ENCODE data around the gene CUX1. TPM values are rescaled to one million over a fixed set of nuclear protein-coding genes. Genes with fewer than 3 reads are reported as not detected.
"Not testable (repeated sequence)": the region's sequence is repeated elsewhere in the genome, so short reads cannot be mapped to it uniquely, and the experiment has no call there.

Gene CUX1
- polyA plus RNA-seq, 10 donors: 32.2 to 51.8 (median 40.3) TPM

DNA sequence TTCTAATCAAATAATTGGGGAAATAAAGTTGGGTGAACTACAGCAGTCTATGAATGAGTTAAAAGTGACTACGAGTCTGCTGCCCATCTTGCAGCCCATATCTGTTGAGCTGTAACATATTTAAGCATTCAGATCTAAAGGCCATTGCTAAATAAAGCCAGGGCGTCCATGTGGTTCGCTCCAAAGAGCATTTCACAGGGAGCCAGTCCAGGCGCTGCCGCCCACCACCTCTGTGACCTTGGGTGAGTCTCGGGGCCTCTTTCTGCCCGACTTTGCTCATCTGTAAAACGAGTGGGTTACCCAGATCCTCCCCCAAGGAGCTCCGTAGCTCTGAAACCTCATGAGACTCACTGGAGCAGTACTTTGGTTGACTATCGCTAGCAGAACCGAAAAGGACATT, 223.1 kb downstream of the CUX1 start:
- no peak for DNase-seq

DNA sequence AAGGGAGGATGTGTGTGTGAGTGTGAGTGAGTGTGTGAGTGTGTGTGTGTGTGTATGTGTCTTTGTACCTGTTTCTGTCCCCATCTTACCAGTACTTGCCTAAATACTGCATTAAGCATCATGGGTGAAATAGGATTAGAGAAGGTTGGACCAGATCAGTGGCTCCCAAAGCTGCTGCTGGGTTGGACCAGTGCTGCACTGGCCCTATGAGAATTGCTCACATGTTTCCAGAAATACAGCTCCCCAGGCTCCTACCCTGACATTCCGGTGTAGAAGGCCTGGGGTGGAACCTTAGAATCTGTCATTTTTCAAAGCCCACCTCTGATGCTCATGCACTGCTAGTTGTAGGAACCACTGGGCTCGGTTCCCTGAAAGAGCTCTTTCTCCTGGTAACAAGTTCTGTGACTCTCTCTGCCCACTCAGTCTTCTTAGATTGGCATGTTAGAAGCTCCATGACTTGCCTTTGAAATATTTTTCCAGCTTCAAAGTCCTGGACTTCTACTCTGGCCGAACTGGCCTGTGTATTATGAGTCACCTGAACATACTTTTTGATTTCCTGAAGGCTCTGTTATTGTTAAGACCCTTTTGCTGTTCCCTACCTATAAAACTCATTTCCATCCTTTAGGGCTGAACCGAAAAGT, 224.7 kb downstream of the CUX1 start:
- DNase-seq: no peak

DNA sequence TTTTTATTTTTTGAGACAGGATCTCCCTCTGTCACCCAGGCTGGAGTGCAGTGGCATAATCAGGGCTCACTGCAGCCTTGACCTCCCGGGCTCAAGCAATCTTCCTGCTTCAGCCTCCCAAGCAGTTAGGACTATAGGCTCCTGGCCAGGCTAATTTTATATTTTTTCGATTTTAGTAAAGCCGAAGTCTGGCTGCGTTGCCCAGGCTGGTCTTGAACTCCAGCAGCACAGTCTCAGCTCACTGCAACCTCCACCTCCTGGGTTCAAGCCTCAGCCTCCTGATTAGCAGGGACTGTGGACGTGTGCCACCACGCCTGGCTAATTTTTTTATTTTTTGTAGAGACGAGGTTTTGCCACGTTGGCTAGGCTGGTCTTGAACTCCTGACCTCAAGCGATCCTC, 225.4 kb downstream of the CUX1 start:
- not testable (repeated sequence) for DNase-seq

DNA sequence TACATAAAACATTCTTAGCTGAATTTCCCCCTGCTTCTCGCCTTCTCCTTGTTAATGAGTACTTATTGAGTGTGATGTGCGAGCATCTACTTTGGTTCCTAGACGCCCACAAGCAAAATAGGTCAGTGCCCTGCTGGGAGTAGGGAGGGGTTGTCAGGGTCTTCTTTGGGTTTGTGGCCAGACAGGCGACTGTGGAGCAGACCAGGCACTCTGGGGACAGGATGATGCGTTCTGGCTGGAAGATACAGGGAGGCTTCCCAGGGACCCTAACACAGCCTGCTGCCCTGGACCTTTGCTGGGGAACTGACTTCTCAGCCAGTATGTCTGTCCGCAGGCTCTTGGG, 227.2 kb downstream of the CUX1 start:
- DNase-seq: no peak

DNA sequence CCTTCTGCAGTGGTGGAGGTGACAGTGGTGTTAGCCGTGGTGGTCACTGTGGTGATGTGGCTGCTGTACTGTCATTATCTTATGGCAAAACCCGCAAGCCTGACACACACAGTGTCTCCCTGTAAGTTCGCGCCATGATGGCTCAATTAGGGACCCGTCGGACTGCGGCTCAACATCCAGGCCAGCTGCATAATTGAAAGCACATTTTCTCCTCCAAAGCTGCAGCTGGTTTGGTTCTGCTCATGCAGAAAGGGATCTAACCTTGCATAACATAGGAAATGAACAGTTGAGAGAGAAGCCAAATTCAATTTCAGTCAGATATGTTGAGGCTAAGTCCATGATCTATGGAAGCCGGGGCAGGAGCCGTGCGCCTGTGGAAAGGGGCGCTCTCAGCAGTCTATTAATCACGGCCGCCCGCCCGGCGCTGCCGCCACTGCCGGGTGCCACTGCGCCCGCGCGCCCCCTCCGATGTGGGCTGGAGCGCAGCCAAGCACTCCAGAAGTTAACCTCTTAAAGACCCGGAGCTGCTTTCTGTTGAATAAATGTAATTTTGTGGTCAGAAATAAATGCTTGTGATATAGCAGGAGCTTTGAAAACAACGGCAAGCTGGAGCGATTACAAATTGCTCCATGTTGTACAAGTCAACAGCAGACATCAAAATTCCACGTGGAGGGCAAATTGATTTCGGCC, 227.7 kb downstream of the CUX1 start:
- peak; percentile 84 to 94 (median 93) for DNase-seq

DNA sequence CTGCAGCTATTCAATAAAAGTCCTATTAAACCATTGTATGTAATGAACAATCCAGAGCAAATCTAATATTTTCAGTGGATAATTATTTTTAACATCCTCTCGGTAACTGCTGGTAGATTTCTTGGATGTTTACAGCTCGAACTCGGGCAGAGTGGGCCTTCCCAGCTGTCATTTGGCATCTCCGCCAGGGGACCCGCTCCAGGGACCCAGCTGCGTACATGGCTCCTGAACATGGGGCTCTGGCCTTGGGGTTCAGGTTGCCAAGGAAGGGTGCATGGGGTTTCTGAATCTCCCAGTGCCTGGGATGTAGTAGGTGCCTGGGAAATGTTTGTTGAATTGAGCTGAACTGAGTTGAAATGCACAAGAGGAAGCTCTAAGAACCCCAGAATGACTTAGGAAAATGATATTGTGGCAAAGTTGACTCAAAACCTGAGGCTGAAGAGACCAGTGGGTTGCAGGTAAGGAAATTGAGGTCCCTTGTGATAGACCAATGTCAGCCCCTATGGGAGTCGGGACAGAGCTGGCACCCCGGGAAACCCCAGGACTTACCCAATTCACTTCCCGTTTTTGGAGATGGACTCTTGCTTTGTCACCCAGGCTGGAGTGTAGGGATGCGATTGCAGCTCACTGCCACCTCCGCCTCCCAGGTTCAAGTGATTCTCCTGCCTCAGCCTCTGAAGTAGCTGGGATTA, 228.4 kb downstream of the CUX1 start:
- DNase-seq: no peak

DNA sequence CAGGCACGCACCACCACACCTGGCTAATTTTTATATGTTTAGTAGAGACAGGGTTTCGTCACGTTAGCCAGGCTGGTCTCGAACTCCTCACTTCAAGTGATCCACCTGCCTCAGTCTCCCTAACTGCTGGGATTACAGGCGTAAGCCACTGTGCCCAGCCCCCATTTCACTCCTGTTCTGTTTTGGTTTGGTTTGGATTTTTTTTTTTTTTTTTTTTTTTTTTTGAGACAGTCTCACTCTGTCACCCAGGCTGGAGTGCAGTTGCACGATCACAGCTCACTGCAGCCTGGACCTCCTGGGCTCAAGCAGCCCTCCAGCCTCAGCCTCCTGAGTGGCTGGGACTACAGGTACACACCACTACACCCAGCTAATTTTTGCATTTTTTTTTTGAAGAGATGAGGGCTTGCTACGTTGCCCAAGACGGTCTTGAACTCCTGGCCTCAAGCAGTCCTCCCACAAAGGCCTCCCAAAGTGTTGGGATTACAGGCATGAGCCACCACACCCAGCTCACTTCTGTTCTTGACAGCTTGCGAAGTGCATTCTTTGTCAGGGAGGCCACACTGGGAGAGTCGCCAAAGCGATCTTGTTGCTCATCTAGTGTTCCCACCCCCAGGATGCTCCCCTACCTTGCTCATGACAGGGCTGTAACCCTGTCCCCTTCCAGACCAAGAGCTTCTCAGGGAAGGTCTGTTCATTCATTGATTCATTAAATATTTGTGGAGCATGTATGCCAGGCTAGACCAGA, 229.1 kb downstream of the CUX1 start:
- no peak for DNase-seq

DNA sequence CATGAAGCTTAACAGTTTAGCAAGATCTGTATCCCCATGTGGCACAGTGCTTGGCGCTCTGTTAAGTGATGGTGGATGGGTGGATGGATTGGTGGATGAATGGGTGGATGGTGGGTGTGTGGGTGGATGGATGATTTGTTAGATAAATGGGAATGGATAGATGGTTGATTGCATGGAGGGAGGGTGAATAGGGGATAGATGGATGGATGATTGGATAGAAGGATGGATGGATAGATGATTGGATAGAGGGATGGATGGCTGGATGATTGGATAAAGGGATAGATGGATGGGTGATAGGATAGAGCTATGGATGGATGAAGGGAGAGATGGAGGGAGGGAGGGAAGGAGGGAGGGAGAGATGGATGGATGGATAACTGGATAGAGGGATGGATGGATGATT, 229.7 kb downstream of the CUX1 start:
- no peak for DNase-seq

DNA sequence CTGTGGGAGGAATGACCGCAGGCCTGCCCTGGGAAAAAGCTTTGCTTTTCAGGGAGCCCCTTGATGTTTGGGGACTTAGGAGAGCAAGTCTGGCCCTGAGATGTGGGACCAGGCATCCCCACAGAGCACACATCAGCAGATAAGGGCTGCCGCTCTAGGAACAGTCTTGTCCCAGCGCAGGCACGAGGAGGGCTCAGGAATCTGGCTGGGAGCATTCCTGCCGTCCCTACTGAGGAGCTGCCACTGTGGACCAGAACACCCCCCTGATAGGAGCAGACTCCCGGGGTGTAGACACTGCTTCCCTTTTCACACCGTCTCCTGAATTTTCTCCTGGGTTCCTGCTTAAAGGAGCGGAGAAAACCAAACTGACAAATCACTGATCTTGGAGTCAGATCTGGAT, 232.3 kb downstream of the CUX1 start:
- no peak for DNase-seq

DNA sequence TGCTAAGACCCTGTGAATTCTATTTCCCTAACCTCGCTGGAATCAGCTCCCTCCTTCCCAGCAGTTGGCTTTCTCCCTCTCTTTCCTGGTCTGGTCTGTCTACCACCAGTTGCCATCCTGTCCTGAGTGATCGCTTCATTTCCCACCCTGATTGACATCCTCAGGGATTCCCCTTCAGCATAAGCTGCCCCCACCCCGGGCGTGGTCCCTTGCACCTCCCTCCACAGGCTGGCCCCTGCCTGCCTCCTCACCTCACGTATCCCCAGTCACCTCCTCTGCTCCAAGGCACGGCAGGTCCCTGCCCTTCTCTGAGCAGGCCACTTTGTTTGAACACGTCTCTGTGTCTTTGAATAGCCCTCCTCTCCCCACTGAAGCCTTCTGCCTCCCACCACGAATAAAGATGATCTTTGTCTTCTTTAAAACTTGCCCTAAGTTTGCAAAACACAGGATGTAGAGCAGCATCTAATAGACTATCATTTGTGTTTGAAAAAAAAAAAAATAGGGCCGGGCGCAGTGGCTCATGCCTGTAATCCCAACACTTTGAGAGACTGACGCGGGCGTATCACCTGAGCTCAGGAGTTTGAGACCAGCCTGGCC, 233.5 kb downstream of the CUX1 start:
- no peak for DNase-seq

DNA sequence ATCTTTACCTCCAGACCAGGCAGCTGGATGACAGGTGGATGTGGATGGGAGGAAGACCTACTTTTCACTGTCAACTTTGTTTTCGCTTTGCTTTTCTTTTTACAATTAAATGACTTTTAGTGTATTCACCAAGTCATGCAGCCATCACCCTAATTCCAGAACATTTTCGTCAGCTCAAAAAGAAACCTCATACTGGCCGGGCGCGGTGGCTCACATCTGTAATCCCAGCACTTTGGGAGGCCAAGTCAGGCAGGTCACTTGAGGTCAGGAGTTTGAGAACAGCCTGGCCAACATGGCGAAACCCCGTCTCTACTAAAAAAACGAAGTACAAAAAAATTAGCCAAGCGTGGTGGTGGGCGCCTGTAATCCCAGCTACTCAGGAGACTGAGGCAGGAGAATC, 234.3 kb downstream of the CUX1 start:
- DNase-seq: not testable (repeated sequence)

DNA sequence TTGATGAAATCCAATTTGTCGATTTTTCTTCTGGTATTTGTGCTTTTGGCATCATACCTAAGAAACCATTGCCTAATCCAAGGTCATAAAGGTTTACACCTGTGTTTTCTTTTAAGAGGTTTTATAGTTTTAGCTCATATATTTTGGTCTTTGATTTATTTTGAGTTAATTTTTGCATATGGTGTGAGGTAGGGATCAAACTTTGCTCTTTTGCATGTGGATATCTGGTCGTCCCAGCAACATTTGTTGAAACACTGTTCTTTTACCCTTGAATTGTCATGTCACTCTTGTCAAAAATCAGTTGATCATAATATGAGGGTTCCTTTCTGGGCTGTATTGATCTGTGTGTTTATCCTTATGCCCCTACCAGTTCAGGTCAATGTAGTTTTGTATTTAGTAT, 236.7 kb downstream of the CUX1 start:
- no peak for DNase-seq

DNA sequence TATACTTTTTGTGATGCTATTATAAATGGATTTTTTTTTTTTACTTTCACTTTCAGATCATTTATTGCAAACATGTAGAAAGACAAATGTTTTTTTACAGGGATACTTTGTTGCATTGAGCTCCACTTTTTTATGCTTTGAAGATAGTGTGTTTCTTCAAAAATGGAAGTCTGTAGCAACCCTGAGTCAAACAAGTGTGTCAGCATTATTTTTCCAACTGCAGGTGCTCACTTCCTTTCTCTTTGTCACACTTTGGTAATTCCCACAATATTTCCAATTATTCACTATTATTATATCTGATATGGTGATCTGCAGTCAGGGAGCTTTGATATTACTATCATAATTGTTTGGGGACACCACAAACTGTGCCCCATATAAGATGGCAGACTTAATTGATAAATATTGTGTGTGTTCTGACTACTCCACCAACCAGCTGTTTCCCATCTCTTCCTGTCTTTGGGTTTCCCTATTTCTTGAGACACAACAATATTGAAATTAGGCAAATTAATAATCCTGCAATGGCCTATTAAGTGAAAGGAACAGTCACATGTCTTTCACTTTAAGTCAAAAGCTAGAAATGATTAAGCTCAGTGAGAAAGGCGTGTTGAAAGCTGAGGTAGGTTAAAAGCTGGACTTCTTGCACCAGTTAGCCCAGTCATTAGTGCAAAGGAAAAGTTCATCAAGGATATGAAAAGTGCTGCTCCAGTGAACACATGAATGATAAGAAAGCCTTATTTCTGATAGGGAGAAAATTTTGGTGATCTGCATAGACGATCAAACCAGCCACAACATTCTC, 238.0 kb downstream of the CUX1 start:
- DNase-seq: no peak

DNA sequence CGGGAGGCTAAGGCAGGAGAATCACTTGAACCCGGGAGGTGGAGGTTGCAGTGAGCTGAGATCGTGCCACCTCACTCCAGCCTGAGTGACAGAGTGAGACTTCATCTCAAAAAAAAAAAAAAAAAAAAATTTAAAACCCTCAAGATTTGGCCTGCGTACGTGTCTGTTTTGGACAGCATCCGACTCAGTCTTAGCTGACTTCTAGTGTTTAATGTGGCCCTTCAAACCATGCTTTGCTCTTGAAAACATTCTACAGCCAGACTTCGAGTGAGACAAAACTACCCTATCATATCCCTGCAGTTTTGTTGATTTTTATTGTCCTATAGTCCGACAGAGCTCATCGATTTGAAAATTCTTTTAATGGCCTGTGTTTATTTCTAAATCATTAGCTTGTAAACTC, 242.1 kb downstream of the CUX1 start:
- no peak for DNase-seq

DNA sequence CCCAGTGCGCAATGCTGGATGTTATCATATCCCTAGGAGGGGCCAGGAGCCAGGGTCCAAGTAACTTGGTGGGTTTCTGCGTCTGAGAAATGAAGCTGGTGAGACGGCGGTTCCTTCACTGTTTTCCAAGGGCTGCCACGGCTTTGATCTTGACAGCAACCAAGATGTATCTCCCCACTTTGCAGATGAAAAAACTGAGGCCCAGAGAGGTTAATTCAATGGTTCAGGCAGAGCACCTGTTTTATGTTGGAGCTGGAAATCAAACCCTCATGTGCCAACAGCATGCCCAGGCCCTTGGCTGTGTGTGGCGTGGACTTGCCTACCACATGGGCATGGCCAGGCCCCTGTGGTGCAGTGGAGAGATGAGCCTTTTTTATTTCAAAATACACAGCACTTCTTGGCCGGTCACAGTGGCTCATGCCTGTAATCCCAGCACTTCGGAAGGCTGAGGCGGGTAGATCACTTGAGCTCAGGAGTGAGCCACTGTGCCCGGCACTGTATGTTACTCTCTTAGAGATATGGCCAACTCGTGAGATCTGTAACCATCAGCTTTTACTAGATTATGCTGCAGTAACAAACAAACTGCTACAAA, 244.0 kb downstream of the CUX1 start:
- no peak for DNase-seq

DNA sequence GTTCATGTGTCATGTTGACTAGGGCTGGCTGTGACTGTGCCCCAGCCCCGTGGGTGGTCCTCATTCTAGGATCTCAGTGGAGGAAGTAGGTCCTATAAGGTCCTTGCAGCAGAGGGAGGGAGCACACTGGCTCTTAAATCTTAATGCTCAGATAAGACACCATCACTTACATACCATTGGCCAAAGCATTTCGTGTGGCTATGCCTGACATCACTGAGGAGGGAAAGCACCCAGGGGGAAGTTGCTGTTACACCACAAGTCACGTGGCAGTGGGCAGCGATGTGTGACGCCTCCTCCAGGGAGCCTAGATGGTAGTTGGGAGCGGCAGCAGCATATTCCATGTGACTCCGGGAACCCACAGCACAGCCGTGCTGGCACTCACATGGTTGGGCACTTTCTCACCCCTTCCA, 244.6 kb downstream of the CUX1 start:
- no peak for DNase-seq

DNA sequence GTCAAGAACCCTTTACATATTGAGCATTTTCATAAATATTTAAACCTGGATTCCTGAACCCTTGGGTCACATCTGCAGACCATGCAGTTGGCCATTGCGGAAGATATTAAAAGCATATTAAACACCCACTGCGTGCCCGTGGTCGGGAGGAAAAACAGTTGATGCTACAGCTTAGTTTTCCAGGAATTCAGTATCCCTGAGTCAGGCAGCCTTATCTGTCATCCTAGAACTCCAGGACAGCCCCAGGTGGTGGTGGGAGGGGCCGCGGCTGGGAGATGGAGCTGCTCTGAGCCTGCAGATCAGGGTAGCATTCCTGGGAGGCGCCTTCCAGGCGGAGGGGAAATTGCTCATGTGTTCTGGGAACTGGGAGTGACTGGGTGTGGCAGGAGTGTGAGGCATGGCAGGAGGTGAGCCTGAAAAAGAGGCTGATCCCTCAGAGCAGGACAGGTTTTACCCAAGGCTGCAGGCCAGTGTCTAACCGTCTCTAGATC, 246.3 kb downstream of the CUX1 start:
- DNase-seq: peak in 1 of 3 donors; percentile 40

DNA sequence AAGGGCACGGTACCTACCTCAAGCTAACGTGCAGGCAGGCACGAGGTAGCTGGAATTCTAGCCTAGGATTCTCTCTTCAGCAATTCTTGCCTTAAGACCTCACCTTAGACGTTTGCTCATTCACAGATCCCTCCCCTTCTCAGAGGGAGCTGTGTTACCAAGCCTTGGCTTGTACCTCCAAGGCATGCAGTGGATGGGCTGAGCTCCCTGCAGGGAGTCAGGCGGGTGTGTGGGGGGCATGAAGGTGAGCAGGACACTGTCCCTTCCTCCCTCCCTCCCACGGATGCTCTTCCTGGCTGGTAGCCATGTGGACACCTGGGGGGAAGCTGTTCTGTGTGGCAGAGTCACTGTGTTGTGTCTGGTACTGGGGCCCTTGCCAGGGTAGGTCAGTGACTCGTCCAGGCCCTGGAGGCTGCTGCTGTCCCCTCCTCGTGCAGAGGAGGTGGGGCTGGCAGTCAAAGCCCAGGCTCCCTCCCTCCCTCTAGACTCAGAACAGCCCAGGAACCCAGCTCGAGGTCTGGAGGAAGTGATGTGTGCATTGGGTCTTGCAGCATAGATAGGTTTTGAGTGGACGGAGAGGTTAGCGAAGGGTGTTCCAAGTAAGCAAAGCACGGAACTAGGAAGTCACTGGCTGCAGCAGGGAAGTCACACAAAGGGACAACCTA, 247.1 kb downstream of the CUX1 start:
- no peak for DNase-seq

DNA sequence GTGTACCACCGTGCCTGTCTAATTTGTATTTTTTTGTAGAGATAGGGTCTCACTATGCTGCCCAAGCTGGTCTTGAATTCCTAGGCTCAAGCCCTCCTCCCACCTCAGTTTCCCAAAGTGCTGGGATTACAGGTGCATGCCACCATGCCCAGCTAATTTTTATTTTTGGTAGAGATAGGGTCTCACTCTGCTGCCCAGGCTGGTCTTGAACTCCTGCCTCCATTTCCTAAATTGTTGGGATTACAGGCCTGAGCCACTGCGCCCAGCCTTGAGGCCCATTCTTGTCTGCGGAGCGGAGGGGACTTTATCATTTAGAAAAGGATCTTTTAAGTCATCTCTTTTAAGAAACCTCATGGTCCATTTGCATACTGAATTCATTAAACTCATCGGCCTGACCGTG, 247.8 kb downstream of the CUX1 start:
- no peak for DNase-seq

DNA sequence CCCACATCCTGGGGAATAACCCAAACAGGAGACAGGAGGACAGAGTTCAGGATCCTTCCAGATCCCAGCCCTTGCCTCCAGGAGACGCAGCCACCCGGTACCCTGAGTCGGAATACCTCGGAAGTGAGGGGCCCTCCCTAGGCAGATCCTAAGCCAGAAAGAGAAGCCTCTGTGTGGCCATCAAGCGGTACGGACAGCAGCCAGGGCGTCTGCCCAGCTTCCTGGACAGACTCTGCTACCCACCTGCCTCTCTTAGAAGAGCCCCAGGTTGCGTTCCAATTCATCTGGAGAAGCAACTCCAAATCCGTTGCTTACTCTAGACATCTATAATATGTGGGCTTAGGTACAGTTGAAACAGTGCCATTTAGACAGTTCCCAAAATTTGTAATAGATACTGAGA, 249.1 kb downstream of the CUX1 start:
- DNase-seq: no peak

All from muscle of back (tissue), 11 donors.